GM18499 (cell line): Measurements from ENCODE around the gene CELF2.

Source experiments
- ATAC-seq: cut with Tn5 transposase; IDR thresholded peaks from one replicate; pipeline ENCODE4 v1.9.1; 2021; ENCODE audit warnings: moderate number of reproducible peaks; ENCODE audit not compliant: insufficient read depth, unreplicated experiment

Gene CELF2

GRCh38 chr10:11002916-11003315, 14.8 kb upstream of the CELF2 start:
- no peak for ATAC-seq

- no peak for ATAC-seq
Measured at GRCh38 chr10:11003679-11004078, 14.0 kb upstream of the CELF2 start.

GRCh38 chr10:11004144-11005077, 13.3 kb upstream of the CELF2 start:
- no peak for ATAC-seq

GRCh38 chr10:11005725-11006427, 11.8 kb upstream of the CELF2 start:
- ATAC-seq, result no peak

- no peak for ATAC-seq
Measured at GRCh38 chr10:11006428-11006825, 11.2 kb upstream of the CELF2 start.

GRCh38 chr10:11007476-11008020, 10.1 kb upstream of the CELF2 start:
- no peak for ATAC-seq

GRCh38 chr10:11009471-11010308, 8.0 kb upstream of the CELF2 start:
- ATAC-seq, result no peak

GRCh38 chr10:11010582-11010981, 7.1 kb upstream of the CELF2 start:
- no peak for ATAC-seq

- no peak for ATAC-seq
Measured at GRCh38 chr10:11011436-11011835, 6.2 kb upstream of the CELF2 start.

- no peak for ATAC-seq
Measured at GRCh38 chr10:11011984-11012383, 5.7 kb upstream of the CELF2 start.

- no peak for ATAC-seq
Measured at GRCh38 chr10:11012421-11013295, 5.0 kb upstream of the CELF2 start.

- ATAC-seq, result no peak
Measured at GRCh38 chr10:11013836-11014235, 3.8 kb upstream of the CELF2 start.

GRCh38 chr10:11014671-11015445, 2.8 kb upstream of the CELF2 start:
- ATAC-seq, result no peak

- no peak for ATAC-seq
Measured at GRCh38 chr10:11015446-11015934, 2.2 kb upstream of the CELF2 start.

GRCh38 chr10:11017000-11017569, 587 bp upstream of the CELF2 start:
- ATAC-seq, result peak; percentile 37

- ATAC-seq, result no peak
Measured at GRCh38 chr10:11018432-11018841, 765 bp downstream of the CELF2 start.

- no peak for ATAC-seq
Measured at GRCh38 chr10:11018855-11019631, 1.4 kb downstream of the CELF2 start.
